Stomach (tissue), 9 donors: Measurements from ENCODE around the gene CACNA2D4. TPM values are rescaled to one million over a fixed set of nuclear protein-coding genes. Genes with fewer than 3 reads are reported as not detected.
A peak's percentile ranks its signal among the peaks of the same experiment; 100 is the strongest.

Source experiments
- DNase-seq, 2 donors: peaks; one replicate each; pipeline versions ENCODE4 v3.0.0 to v3.0.0-alpha.2; 2013 to 2019
- H3K27ac ChIP-seq, 5 donors: fragments of 200-600 bp in 4 of 5; sonication (generic) in 4 of 5; one replicate each; pipeline ENCODE4 v1.5.1; 2013 to 2019; ENCODE audit warnings: mild to moderate bottlenecking in 1 of 5, moderate library complexity in 1 of 5
- H3K27me3 ChIP-seq, 3 donors: fragments of 200-600 bp; sonication (generic); one replicate each; pipeline ENCODE4 v1.5.1; 2017 to 2019; ENCODE audit warnings: mixed run types in 1 of 3
- H3K36me3 ChIP-seq, 4 donors: fragments of 200-600 bp; sonication (generic); 1 replicate in 3 of 4; 2 replicates in 1 of 4; pipeline ENCODE4 v1.5.1; 2016 to 2019
- H3K4me1 ChIP-seq, 4 donors: fragments of 200-600 bp; sonication (generic); one replicate each; pipeline ENCODE4 v1.5.1; 2016 to 2019
- H3K4me3 ChIP-seq, 4 donors: fragments of 200-600 bp; sonication (generic) in 3 of 4; one replicate each; pipeline ENCODE4 v1.5.1; 2016 to 2019; ENCODE audit warnings: mild to moderate bottlenecking in 1 of 4
- H3K9me3 ChIP-seq, 4 donors: fragments of 200-600 bp; sonication (generic); one replicate each; pipeline ENCODE4 v1.5.1; 2016 to 2019
- CTCF ChIP-seq, 7 experiments: fragments of 450-650 bp in 4 of 7; fragments of 200-600 bp in 3 of 7; sonication (generic) in 3 of 7; IDR thresholded peaks; one replicate each; pipeline ENCODE4 v1.5.1; 2016 to 2019; ENCODE audit warnings: antibody characterized with exemption in 7 of 7, control low read depth in 2 of 7, mild to moderate bottlenecking in 1 of 7
- EP300 ChIP-seq: sonication (generic); formaldehyde crosslinking; IDR thresholded peaks from one replicate; pipeline ENCODE4 v1.6.1; 2017; ENCODE audit warnings: antibody characterized with exemption
- POLR2A ChIP-seq, 4 donors: fragments of 450-650 bp; IDR thresholded peaks; one replicate each; pipeline ENCODE4 v1.6.1; 2016; ENCODE audit warnings: antibody characterized with exemption in 4 of 4, control low read depth in 2 of 4, mild to moderate bottlenecking in 1 of 4, moderate library complexity in 1 of 4
- POLR2AphosphoS5 ChIP-seq, 3 donors: sonication (generic); formaldehyde crosslinking; IDR thresholded peaks; one replicate each; pipeline ENCODE4 v1.6.1; 2016; ENCODE audit warnings: antibody characterized with exemption in 3 of 3
- WGBS, 5 donors: extraction: QIAGEN DNeasy Blood & Tissue Kit in 3 of 5; methylation state at CpG; one replicate each; pipeline versions ENCODE4 v1.1.5 to v1.1.7; 2013 to 2018; 5-methylcytosine and 5-hydroxymethylcytosine counted together
- intact Hi-C: fragments of 100-400 bp; cut with DNase I; formaldehyde crosslinking; loops from one replicate; pipeline ENCODE4 v1.15.1; 2023; ENCODE audit warnings: low total_unique reads
- polyA plus RNA-seq, 3 donors: library from polyadenylated mRNA; stranded (reverse); fragments of 200-250 nt; gene quantifications; one replicate each; pipeline ENCODE4 v1.2.3, GENCODE V29; 2013
- total RNA-seq, 5 donors: library from RNA; depleted of rRNA; stranded (reverse); fragments of >200 nt; gene quantifications; one replicate each; pipeline versions ENCODE4 v1.1.0 to v1.2.3, GENCODE V29; 2014 to 2016
- donor health status: healthy with polysubstance abuse.
- donor health status: Bipolar disorder and iron deficiency.
- donor health status: healthy.

The CACNA2D4 gene
- total and polyA plus RNA-seq, 8 donors, result 0.58 to 3.5 (median 1.8) TPM; not detected in 1

GRCh38 chr12:1801303-1801975 lies 117.0 kb downstream of the CACNA2D4 start:
- H3K27ac ChIP-seq, result no peak overlapping the region
- TF ChIP-seq POLR2A (IDR thresholded peaks at IDR 0.05), result no peak
- no peak for TF ChIP-seq EP300
- intact Hi-C loops, result no loop called here
- H3K4me3 ChIP-seq, result no peak overlapping the region
- peaks cover 4 to 20% (median 15%) of the 10 kb centered on the region in 4 donors for H3K4me1 ChIP-seq
- no peaks in the 10 kb centered on the region for H3K27me3 ChIP-seq
- DNase-seq, result no peak
- WGBS, 5 donors, result 65 to 77% (median 71%) methylated on average over 16 of the region's 16 CpGs
- H3K9me3 ChIP-seq, result no peaks in the 10 kb centered on the region
- no peaks in the 10 kb centered on the region for H3K36me3 ChIP-seq

- no peaks in the 10 kb centered on the region for H3K27me3 ChIP-seq
- DNase-seq, result peak in 1 of 2 donors; percentile 52
- H3K4me3 ChIP-seq, result no peak overlapping the region
- no peaks in the 10 kb centered on the region for H3K36me3 ChIP-seq
- TF ChIP-seq POLR2A (IDR thresholded peaks at IDR 0.05) (no peak), CTCF (IDR thresholded peaks at IDR 0.05) (peak in 3 of 7 experiments; percentile 39 to 51 (median 48)), EP300 (no peak)
- H3K4me1 ChIP-seq, result peaks cover 10 to 21% (median 20%) of the 10 kb centered on the region in 4 donors
- 64 to 85% (median 68%) methylated on average over 11 to 14 of the region's 14 CpGs for WGBS, 5 donors
- H3K9me3 ChIP-seq, result no peaks in the 10 kb centered on the region
- no peak overlapping the region for H3K27ac ChIP-seq
- intact Hi-C loops, result no loop called here
These were observed 117.8 kb downstream of the CACNA2D4 start for GRCh38 chr12:1800401-1801302.

GRCh38 chr12:1799882-1800400 lies 118.5 kb downstream of the CACNA2D4 start:
- DNase-seq, result no peak
- H3K4me1 ChIP-seq, result peaks cover 16 to 28% (median 27%) of the 10 kb centered on the region in 4 donors
- H3K36me3 ChIP-seq, result no peaks in the 10 kb centered on the region
- WGBS, 5 donors, result 72 to 89% (median 84%) methylated on average over 7 to 12 of the region's 12 CpGs
- no peaks in the 10 kb centered on the region for H3K27me3 ChIP-seq
- no peak overlapping the region for H3K4me3 ChIP-seq
- intact Hi-C loops, result loop anchor here (5.0 to 10.0 kb wide), 2 partner anchors 137 to 235 kb away; no protein-coding TSS in a partner anchor
- H3K9me3 ChIP-seq, result no peaks in the 10 kb centered on the region
- no peak for TF ChIP-seq POLR2AphosphoS5 (IDR thresholded peaks at IDR 0.05)
- TF ChIP-seq CTCF (IDR thresholded peaks at IDR 0.05), result no peak
- no peak for TF ChIP-seq POLR2A (IDR thresholded peaks at IDR 0.05)
- TF ChIP-seq EP300, result no peak
- no peak overlapping the region for H3K27ac ChIP-seq

GRCh38 chr12:1799051-1799881 lies 119.2 kb downstream of the CACNA2D4 start:
- DNase-seq, result no peak
- Histone ChIP-seq H3K27ac (no peak overlapping the region), H3K9me3 (no peaks in the 10 kb centered on the region), H3K4me3 (no peak overlapping the region), H3K4me1 (peaks cover 16 to 31% (median 28%) of the 10 kb centered on the region in 4 donors), H3K36me3 (no peaks in the 10 kb centered on the region), H3K27me3 (no peaks in the 10 kb centered on the region)
- intact Hi-C loops, result loop anchor here (5.0 to 10.0 kb wide), 2 partner anchors 138 to 236 kb away; no protein-coding TSS in a partner anchor
- TF ChIP-seq CTCF (IDR thresholded peaks at IDR 0.05) (no peak), POLR2A (IDR thresholded peaks at IDR 0.05) (no peak), POLR2AphosphoS5 (IDR thresholded peaks at IDR 0.05) (no peak), EP300 (no peak)
- 87 to 95% (median 89%) methylated on average over 11 to 21 of the region's 21 CpGs for WGBS, 5 donors
